ENCODE results near the gene SIRT6. TPM values are rescaled to one million over a fixed set of nuclear protein-coding genes. Genes with fewer than 3 reads are reported as not detected.

SIRT6 gene
- polyA plus RNA-seq, 1 donor (not counting 4 experiments of a cell fraction or from before 2014, with no cell fraction given), result 14.6 TPM

- Histone ChIP-seq H3K36me3 (ENCODE audit: control insufficient read depth in 2 of 2, extremely low read depth in 1 of 2, insufficient read depth in 2 of 2, low read length in 2 of 2) (no peaks in the 10 kb centered on the region), H3K4me1 (ENCODE audit: control insufficient read depth, extremely low read depth, insufficient read depth, low read length) (no peaks in the 10 kb centered on the region), H4K20me1 (ENCODE audit: control insufficient read depth, extremely low read depth, insufficient read depth, low read length) (no peaks in the 10 kb centered on the region), H3K79me2 (ENCODE audit: control insufficient read depth, insufficient read depth, low read length) (no peaks in the 10 kb centered on the region), H3K27me3 (ENCODE audit: control insufficient read depth, extremely low read depth, insufficient read depth, low read length) (peaks cover 15% of the 10 kb centered on the region), H3K9me3 (ENCODE audit: control insufficient read depth, low read depth, low read length) (no peaks in the 10 kb centered on the region), H3K4me3 (ENCODE audit: control insufficient read depth in 2 of 3, extremely low read depth in 1 of 3, insufficient read depth in 2 of 3, low read depth in 1 of 3, low read length in 3 of 3) (no peak overlapping the region), H3K9me1 (ENCODE audit: control insufficient read depth, extremely low read depth, insufficient read depth, low read length) (no peaks in the 10 kb centered on the region), H3K4me2 (ENCODE audit: control insufficient read depth, extremely low read depth, insufficient read depth, low read depth, low read length) (no peak overlapping the region), H2AFZ (ENCODE audit: control insufficient read depth, low read length) (no peak overlapping the region), H3K9ac (ENCODE audit: control insufficient read depth, extremely low read depth, insufficient read depth, low read length) (no peak overlapping the region), H3K27ac (ENCODE audit: control insufficient read depth, insufficient read depth, low read length) (no peak overlapping the region)
- TF ChIP-seq CTCF (optimal IDR thresholded peaks at IDR 0.05 in 1 of 3, IDR thresholded peaks at IDR 0.05 in 1 of 3, conservative IDR thresholded peaks at IDR 0.05 in 1 of 3; ENCODE audit: extremely low read depth in 1 of 3, insufficient read depth in 2 of 3, low read length in 3 of 3), result no peak
- TF ChIP-seq EZH2 (IDR thresholded peaks at IDR 0.05; ENCODE audit: low read length), result no peak
- DNase-seq (ENCODE audit: low read depth, low spot score), result no peak
- FAIRE-seq, result no peak
- dilution Hi-C loops (cut with MboI; ENCODE audit: extremely low pct_ligation_motif_present, low sequenced_read_pairs), result no loop called here
Observed at GRCh38 chr19:4227771-4228170, 45.4 kb upstream of the SIRT6 start.

GRCh38 chr19:4225885-4226284, 43.5 kb upstream of the SIRT6 start:
- Histone ChIP-seq H3K36me3 (ENCODE audit: control insufficient read depth in 2 of 2, extremely low read depth in 1 of 2, insufficient read depth in 2 of 2, low read length in 2 of 2) (no peaks in the 10 kb centered on the region), H3K4me3 (ENCODE audit: control insufficient read depth in 2 of 3, extremely low read depth in 1 of 3, insufficient read depth in 2 of 3, low read depth in 1 of 3, low read length in 3 of 3) (no peak overlapping the region), H3K27ac (ENCODE audit: control insufficient read depth, insufficient read depth, low read length) (no peak overlapping the region), H2AFZ (ENCODE audit: control insufficient read depth, low read length) (no peak overlapping the region), H3K4me1 (ENCODE audit: control insufficient read depth, extremely low read depth, insufficient read depth, low read length) (no peaks in the 10 kb centered on the region), H3K27me3 (ENCODE audit: control insufficient read depth, extremely low read depth, insufficient read depth, low read length) (peaks cover 15% of the 10 kb centered on the region), H3K79me2 (ENCODE audit: control insufficient read depth, insufficient read depth, low read length) (no peaks in the 10 kb centered on the region), H3K4me2 (ENCODE audit: control insufficient read depth, extremely low read depth, insufficient read depth, low read depth, low read length) (no peak overlapping the region), H3K9ac (ENCODE audit: control insufficient read depth, extremely low read depth, insufficient read depth, low read length) (no peak overlapping the region), H3K9me3 (ENCODE audit: control insufficient read depth, low read depth, low read length) (no peaks in the 10 kb centered on the region), H4K20me1 (ENCODE audit: control insufficient read depth, extremely low read depth, insufficient read depth, low read length) (no peaks in the 10 kb centered on the region), H3K9me1 (ENCODE audit: control insufficient read depth, extremely low read depth, insufficient read depth, low read length) (no peaks in the 10 kb centered on the region)
- TF ChIP-seq EZH2 (IDR thresholded peaks at IDR 0.05; ENCODE audit: low read length) (no peak), CTCF (optimal IDR thresholded peaks at IDR 0.05 in 1 of 3, IDR thresholded peaks at IDR 0.05 in 1 of 3, conservative IDR thresholded peaks at IDR 0.05 in 1 of 3; ENCODE audit: extremely low read depth in 1 of 3, insufficient read depth in 2 of 3, low read length in 3 of 3) (no peak)
- DNase-seq (ENCODE audit: low read depth, low spot score) (no peak), FAIRE-seq (no peak)
- dilution Hi-C loops (cut with MboI; ENCODE audit: extremely low pct_ligation_motif_present, low sequenced_read_pairs), result no loop called here

All from keratinocyte (primary cell).